Mesothelial cell of epicardium (in vitro differentiated cells): ENCODE measurements around the gene ITPR2. TPM values are rescaled to one million over a fixed set of nuclear protein-coding genes. Genes with fewer than 3 reads are reported as not detected.

ENCODE experiments used
- DNase-seq, 2 experiments: peaks; one replicate each; pipeline ENCODE4 v3.0.0; 2021; ENCODE audit warnings: low spot score in 2 of 2; ENCODE audit not compliant: unreplicated experiment in 2 of 2
- H3K27ac Mint-ChIP-seq: 2 replicates; pipeline ENCODE4 v1.8.0; 2021; ENCODE audit warnings: mixed read lengths
- H3K27me3 Mint-ChIP-seq: 2 replicates; pipeline ENCODE4 v1.8.0; 2021; ENCODE audit warnings: low read depth, mixed read lengths
- H3K36me3 Mint-ChIP-seq: 2 replicates; pipeline ENCODE4 v1.8.0; 2021; ENCODE audit warnings: mixed read lengths
- H3K4me1 Mint-ChIP-seq: 2 replicates; pipeline ENCODE4 v1.8.0; 2021; ENCODE audit warnings: mixed read lengths
- H3K4me3 Mint-ChIP-seq: 2 replicates; pipeline ENCODE4 v1.8.0; 2021; ENCODE audit warnings: mild to moderate bottlenecking, moderate library complexity, mixed read lengths
- H3K9me3 Mint-ChIP-seq: 2 replicates; pipeline ENCODE4 v1.8.0; 2021; ENCODE audit warnings: mixed read lengths
- CTCF ChIP-seq: fragments of 200-600 bp; sonication (generic); IDR thresholded peaks from one replicate; pipeline ENCODE4 v1.5.0; 2021; ENCODE audit warnings: antibody characterized with exemption; ENCODE audit not compliant: unreplicated experiment
- total RNA-seq: library from RNA; stranded (reverse); gene quantifications from 3 replicates; pipeline ENCODE4 v1.2.1, GENCODE V29; 2021

ITPR2 gene
- total RNA-seq, 1 donor from 2014 or later, result 62.3 TPM

GRCh38 chr12:26770239-26771070, 62.5 kb downstream of the ITPR2 start:
- DNase-seq, result no peak
- no peak overlapping the region for H3K4me3 Mint-ChIP-seq
- no peaks in the 10 kb centered on the region for H3K27me3 Mint-ChIP-seq
- no peak overlapping the region for H3K27ac Mint-ChIP-seq
- H3K9me3 Mint-ChIP-seq, result peaks cover 10% of the 10 kb centered on the region
- TF ChIP-seq CTCF, result no peak
- no peaks in the 10 kb centered on the region for H3K4me1 Mint-ChIP-seq
- H3K36me3 Mint-ChIP-seq, result peaks cover 22% of the 10 kb centered on the region

GRCh38 chr12:26769611-26770010, 63.4 kb downstream of the ITPR2 start:
- no peaks in the 10 kb centered on the region for H3K27me3 Mint-ChIP-seq
- H3K9me3 Mint-ChIP-seq, result peaks cover 4% of the 10 kb centered on the region
- no peak overlapping the region for H3K4me3 Mint-ChIP-seq
- H3K27ac Mint-ChIP-seq, result no peak overlapping the region
- H3K36me3 Mint-ChIP-seq, result peaks cover 13% of the 10 kb centered on the region
- no peaks in the 10 kb centered on the region for H3K4me1 Mint-ChIP-seq
- TF ChIP-seq CTCF, result no peak
- DNase-seq, result no peak

DNA sequence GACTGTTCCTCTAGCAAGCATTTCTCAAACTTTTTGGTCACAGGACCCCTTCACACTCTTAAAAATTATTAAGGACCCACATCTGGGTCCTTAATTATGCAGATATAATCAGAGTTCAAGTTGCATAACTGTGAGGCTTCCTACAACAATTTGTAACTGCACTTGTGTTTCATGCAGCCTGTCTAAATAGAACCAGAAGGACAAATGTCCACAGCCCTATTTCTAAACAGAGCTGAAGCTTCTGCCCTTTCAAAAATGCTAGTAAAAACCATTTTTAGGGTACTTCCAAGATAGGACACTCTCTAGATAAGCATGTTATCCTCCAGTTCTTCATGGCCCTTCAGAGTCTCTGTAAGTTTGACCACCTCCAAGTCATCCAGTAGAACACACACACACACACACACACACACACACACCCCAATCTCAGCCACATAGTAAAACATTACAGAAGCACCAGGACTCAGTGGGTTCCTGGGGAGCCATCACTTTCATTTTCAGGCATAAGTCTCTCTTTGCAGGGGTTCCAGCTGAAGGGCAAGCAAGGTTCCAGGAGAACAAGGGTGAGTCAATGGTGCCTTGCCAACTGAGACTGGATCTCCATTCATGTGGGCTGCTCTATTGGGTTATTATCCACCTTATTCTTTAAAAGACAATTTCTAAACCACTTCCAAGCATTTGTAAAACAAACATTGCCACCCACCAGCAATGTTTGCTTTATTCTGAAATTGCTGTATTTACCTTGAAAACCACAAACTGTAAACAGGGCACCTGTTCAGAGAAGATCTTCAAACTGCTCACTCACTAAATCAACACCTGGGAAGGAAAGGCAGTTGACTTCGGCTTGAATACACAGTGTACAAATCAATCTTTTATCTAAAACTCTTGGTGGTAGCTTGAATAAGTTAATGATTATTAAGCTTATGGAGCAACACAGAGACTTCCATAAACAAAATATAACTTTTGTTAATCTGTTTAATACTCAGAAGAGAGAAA, 64.1 kb downstream of the ITPR2 start:
- no peak for DNase-seq
- no peak overlapping the region for H3K4me3 Mint-ChIP-seq
- H3K27me3 Mint-ChIP-seq, result no peaks in the 10 kb centered on the region
- TF ChIP-seq CTCF, result no peak
- peaks cover 14% of the 10 kb centered on the region for H3K36me3 Mint-ChIP-seq
- H3K27ac Mint-ChIP-seq, result no peak overlapping the region
- H3K9me3 Mint-ChIP-seq, result peaks cover 7% of the 10 kb centered on the region
- H3K4me1 Mint-ChIP-seq, result no peaks in the 10 kb centered on the region

DNA sequence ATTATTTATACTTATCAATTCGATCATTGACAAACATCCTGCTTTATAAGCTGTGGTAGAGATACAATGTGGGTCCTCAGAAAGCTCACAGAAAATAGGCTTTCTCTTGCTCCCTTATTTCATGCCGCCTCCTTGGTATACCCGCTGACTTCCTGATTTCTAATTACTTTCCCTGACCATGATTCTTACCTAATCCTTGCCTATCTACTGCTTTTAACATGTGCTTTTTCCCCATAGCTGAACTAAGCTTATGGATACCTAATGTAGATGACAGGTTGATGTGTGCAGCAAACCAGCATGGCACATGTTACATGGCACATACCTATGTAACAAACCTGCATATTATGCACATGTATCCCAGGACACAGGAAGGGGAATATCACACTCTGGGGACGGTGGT, 65.1 kb downstream of the ITPR2 start:
- DNase-seq, result no peak
- H3K4me3 Mint-ChIP-seq, result no peak overlapping the region
- no peaks in the 10 kb centered on the region for H3K4me1 Mint-ChIP-seq
- TF ChIP-seq CTCF, result no peak
- H3K9me3 Mint-ChIP-seq, result peaks cover 12% of the 10 kb centered on the region
- peaks cover 17% of the 10 kb centered on the region for H3K36me3 Mint-ChIP-seq
- no peak overlapping the region for H3K27ac Mint-ChIP-seq
- no peaks in the 10 kb centered on the region for H3K27me3 Mint-ChIP-seq

DNA sequence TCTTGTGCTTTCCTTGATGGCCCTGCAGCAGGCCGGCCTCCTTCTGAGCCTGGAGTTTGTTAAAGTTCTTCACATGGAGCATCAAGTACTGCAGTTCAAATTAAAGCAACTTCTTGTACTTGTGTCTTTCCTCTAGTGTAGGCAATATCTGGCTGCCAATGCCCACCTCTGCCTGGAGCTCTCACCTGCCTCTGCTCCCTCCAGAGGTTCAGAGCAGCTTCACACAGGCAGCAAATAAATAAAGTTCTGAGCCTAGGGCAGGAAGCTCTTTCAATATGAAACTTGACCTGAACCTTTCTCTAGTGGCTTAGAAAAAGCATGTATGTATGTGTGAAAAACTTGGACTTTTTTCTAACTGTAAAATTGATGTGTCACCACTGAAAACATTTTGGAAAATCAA, 65.9 kb downstream of the ITPR2 start:
- Mint-ChIP-seq H3K9me3 (peaks cover 14% of the 10 kb centered on the region), H3K27me3 (no peaks in the 10 kb centered on the region), H3K4me3 (no peak overlapping the region), H3K36me3 (peaks cover 20% of the 10 kb centered on the region), H3K27ac (no peak overlapping the region), H3K4me1 (no peaks in the 10 kb centered on the region)
- no peak for DNase-seq
- no peak for TF ChIP-seq CTCF
